GM10266 (cell line): ENCODE results near the gene ALDH4A1.

ENCODE experiments used
- DNase-seq: peaks from one replicate; pipeline ENCODE4 v3.0.0; 2012; ENCODE audit errors: extremely low spot score
- TF ChIP-seq, protein P1 (sequence below): IDR thresholded peaks from 2 replicates; pipeline ENCODE4 v1.5.1; 2012; ENCODE audit warnings: mild to moderate bottlenecking, low read depth; ENCODE audit not compliant: control insufficient read depth, insufficient read depth; ENCODE audit errors: missing control alignments

The ALDH4A1 gene

DNA sequence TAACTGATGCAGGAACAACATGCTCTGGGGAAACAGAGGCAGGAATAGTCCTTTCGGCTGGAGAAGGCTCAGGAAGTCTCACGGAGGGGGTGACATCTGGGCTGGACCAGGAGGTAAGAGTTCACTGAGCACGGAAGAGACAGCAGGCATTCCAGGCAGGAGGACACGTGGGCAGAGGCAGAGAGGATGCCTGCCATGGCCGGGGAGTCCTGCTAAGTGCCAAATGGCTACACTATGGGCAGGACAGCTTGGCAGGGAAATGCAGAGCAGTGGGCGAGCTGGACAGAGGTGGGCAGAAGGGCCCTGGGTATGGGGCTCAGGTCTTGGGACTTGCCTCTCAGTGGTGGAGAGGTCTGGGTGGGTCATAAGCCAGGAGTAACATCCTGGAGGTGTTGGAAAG lies 17.6 kb downstream of the ALDH4A1 start:
- no peak for DNase-seq
- TF ChIP-seq, protein P1, sequence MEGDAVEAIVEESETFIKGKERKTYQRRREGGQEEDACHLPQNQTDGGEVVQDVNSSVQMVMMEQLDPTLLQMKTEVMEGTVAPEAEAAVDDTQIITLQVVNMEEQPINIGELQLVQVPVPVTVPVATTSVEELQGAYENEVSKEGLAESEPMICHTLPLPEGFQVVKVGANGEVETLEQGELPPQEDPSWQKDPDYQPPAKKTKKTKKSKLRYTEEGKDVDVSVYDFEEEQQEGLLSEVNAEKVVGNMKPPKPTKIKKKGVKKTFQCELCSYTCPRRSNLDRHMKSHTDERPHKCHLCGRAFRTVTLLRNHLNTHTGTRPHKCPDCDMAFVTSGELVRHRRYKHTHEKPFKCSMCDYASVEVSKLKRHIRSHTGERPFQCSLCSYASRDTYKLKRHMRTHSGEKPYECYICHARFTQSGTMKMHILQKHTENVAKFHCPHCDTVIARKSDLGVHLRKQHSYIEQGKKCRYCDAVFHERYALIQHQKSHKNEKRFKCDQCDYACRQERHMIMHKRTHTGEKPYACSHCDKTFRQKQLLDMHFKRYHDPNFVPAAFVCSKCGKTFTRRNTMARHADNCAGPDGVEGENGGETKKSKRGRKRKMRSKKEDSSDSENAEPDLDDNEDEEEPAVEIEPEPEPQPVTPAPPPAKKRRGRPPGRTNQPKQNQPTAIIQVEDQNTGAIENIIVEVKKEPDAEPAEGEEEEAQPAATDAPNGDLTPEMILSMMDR, result no peak

DNA sequence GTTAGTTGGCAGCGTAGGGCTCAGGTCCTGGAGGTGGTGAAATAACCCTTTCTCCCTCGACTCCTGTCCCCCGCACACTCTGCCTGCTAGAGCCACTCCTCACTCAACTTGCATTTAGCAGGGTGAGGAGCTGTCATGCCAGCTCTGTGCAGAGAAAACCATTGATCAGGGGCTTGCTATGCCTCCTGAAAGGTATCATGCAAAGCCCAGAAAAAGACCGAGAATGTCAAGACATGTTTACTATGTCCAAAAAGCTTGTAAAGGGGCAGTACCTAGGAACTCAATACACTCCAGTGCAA lies 18.0 kb downstream of the ALDH4A1 start:
- TF ChIP-seq, protein P1, result no peak
- no peak for DNase-seq

DNA sequence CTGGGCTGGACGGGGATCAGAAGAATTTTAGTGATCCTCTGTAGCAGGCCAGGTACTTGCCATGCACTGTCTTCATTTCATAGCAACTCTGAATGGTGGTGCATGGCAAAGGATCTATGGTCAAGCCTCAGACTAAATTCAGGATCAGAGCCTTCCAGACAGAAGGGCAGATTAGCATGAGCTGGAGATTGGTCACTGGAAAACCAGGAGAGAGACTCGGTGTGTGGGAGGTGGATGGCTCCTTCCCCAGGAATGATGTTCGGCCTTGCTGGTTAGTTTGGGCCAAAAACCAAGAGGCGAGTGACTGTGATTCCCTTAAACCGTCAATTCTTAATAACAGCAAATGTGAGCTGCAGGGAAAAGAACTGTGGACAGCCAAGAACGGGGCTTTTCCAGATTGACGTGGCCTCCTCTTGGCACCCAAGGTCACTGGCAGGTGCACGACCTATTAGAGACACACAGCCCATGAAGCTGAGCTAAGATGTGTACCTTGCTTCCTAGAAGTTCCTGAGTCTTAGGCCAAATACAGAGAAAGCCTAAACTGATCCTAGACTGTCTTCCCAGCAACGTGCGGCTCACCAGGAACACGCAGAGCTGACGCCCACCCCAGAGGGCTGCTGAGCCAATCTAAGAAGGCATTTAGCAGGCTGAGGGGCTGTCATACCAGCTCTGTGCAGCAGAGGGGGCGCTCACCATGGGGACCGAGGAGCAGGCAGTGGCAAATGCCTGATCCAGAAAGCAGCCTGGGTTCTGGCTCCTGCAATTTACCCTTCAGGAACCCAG lies 18.5 kb downstream of the ALDH4A1 start:
- peak; percentile 75 for DNase-seq
- TF ChIP-seq, protein P1, result peak; percentile 86

DNA sequence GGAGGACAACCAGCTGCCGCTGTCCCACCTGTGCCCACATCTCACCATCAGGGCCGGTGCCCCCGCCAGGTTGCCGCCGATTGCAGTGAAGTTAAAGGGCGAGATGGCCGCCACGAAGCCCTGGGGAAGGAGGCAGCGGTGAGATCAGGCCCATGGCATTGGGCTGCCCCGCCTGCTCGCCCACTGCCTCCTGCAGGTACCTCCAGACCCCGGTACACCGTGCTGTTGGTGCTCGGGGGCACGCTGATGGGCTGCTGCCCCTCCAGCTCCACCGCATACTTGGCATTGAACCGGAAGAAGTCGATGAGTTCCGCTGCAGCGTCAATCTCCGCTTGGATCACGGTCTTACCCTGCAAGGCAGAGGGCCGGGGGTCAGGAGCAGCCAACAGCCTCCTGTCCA lies 19.3 kb downstream of the ALDH4A1 start:
- TF ChIP-seq, protein P1, result no peak
- no peak for DNase-seq

DNA sequence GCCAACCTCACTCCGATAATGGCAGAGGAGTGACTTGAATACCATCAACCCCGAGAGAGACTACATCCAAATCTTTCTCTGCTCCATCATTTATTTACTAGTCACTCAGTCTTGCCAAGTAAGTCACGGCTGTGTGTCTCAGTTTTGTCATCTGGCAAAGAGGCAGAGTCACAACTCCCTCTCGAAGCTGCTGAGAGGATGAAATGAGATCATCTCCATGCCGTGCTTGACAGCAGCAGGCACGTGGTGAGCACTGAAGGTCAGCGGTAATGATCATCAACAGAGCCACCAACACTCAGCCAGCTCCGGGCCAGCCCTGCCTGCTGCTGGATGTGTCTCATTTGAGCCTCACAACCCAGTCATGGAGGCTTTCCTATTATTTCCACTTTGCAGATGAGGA lies 19.9 kb downstream of the ALDH4A1 start:
- TF ChIP-seq, protein P1, result no peak
- DNase-seq, result no peak

DNA sequence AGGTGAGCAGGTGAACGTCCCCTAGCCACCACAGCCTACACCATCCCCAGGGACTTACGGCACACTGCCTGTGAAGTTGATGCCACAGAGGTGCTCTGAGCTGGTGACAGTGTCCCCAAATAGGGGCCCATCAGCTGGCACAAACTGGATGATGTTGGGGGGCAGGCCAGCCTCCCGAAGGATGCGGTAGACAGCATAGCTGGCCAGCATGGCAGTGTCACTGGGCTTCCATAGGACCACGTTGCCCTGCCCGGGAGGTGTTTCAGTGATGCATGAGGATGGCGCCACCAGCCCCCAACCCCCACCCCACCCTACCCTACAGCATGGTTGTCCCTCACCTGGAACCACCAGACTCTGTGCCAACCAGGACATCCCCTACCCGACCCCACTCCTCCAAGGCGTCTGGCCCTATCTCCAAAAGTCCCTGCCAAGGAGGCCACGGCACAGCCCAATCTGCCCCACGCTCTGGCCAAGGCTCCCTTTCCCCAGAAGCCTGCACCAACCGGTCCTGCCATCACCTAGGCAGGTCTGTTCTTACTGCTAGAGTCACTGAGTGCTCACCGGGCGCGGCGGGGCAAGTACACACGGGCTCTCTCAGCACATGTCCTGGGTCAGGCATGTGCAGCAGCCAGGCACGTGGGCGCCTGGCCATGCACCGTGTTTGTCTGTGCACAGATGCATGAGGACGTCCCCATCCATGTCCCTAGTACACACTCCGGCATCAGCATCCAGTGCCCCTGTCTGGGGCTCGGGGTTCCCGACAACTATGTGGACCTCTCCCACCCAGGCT lies 20.5 kb downstream of the ALDH4A1 start:
- no peak for DNase-seq
- TF ChIP-seq, protein P1, result no peak

DNA sequence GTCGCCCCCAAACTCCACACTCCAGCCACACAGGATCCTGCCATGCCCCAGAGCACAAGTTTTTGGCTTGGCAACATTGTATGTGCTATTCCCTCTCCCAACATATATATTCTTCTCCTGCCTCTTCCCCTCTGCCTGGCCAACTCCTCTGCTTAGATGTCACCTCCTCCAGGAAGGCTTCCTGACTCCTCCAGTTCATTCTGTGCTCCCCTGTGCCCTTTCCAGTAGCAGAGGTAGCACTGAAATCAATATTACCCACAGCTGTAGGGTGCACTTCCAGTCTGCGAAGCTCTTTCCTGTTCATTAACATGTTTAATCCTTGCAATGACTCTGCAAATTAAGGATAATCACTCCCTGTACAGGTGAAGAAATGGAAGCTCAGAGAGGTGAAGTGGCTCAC lies 21.2 kb downstream of the ALDH4A1 start:
- TF ChIP-seq, protein P1, result no peak
- no peak for DNase-seq
